HEK293 (cell line): Measurements from ENCODE around the gene SP2.

Experiments
- CTCF ChIA-PET: fragments of 350-600 bp; formaldehyde crosslinking; extraction: SDS; loops from one replicate; lab custom pipeline; 2021; ENCODE audit warnings: antibody characterized with exemption; lab: Yijun Ruan, JAX
- POLR2A ChIA-PET: fragments of 300-600 bp; formaldehyde crosslinking; extraction: SDS; loops from one replicate; lab custom pipeline; 2020; ENCODE audit warnings: antibody characterized with exemption, inconsistent platforms; lab: Yijun Ruan, JAX
- H3K27ac ChIP-seq: fragments of 200-500 bp; sonication (Bioruptor generic); 2 replicates; pipeline ENCODE4 v1.5.1; 2014; ENCODE audit warnings: low read depth, low read length, control low read depth, inconsistent platforms; ENCODE audit errors: extremely low read depth
- H3K36me3 ChIP-seq, 2 experiments: fragments of 200-500 bp in 1 of 2; sonication (Bioruptor generic) in 1 of 2; 1 replicate in 1 of 2; 2 replicates in 1 of 2; pipeline ENCODE4 v1.5.1; 2014 to 2017; ENCODE audit warnings: inconsistent platforms in 2 of 2, low read length in 2 of 2; ENCODE audit not compliant: control insufficient read depth in 2 of 2, insufficient read depth in 1 of 2
- H3K4me1 ChIP-seq: fragments of 200-500 bp; sonication (Bioruptor generic); 2 replicates; pipeline ENCODE4 v1.5.1; 2014; ENCODE audit warnings: mild to moderate bottlenecking, low read length, inconsistent platforms; ENCODE audit not compliant: control insufficient read depth, insufficient read depth
- H3K4me3 ChIP-seq: 2 replicates; pipeline ENCODE4 v1.5.1; 2011; ENCODE audit warnings: low read depth, mild to moderate bottlenecking, control low read depth, low read length, moderate library complexity
- H3K9me3 ChIP-seq: fragments of 200-500 bp; sonication (Bioruptor generic); 2 replicates; pipeline ENCODE4 v1.5.1; 2014; ENCODE audit warnings: low read depth, low read length, inconsistent platforms; ENCODE audit not compliant: control insufficient read depth, insufficient read depth
- FEZF1 ChIP-seq: fragments of 450-650 bp; formaldehyde crosslinking; IDR thresholded peaks from 2 replicates; pipeline ENCODE4 v1.5.1; 2016; ENCODE audit warnings: missing biosample characterization, missing genetic modification characterization
- GLIS2 ChIP-seq: fragments of 450-650 bp; formaldehyde crosslinking; IDR thresholded peaks from 2 replicates; pipeline ENCODE4 v1.5.1; 2016; ENCODE audit warnings: missing biosample characterization, missing genetic modification characterization
- MYNN ChIP-seq: fragments of 450-650 bp; formaldehyde crosslinking; IDR thresholded peaks from 2 replicates; pipeline ENCODE4 v1.5.1; 2016; ENCODE audit warnings: missing biosample characterization, missing genetic modification characterization, borderline replicate concordance
- OVOL3 ChIP-seq: fragments of 450-650 bp; formaldehyde crosslinking; IDR thresholded peaks from 2 replicates; pipeline ENCODE4 v1.5.1; 2016; ENCODE audit warnings: missing biosample characterization, missing genetic modification characterization
- SCRT2 ChIP-seq: fragments of 450-650 bp; formaldehyde crosslinking; IDR thresholded peaks from 2 replicates; pipeline ENCODE4 v1.5.1; 2016; ENCODE audit warnings: missing biosample characterization, missing genetic modification characterization
- WT1 ChIP-seq: fragments of 450-650 bp; formaldehyde crosslinking; IDR thresholded peaks from 2 replicates; pipeline ENCODE4 v1.5.1; 2016; ENCODE audit warnings: missing biosample characterization, missing genetic modification characterization
- ZBTB17 ChIP-seq: fragments of 450-650 bp; formaldehyde crosslinking; IDR thresholded peaks from 2 replicates; pipeline ENCODE4 v1.5.1; 2016; ENCODE audit warnings: missing biosample characterization, missing genetic modification characterization
- ZBTB7A ChIP-seq: fragments of 450-650 bp; formaldehyde crosslinking; IDR thresholded peaks from 2 replicates; pipeline ENCODE4 v1.5.1; 2016; ENCODE audit warnings: low read depth, missing biosample characterization, missing genetic modification characterization
- ZBTB8A ChIP-seq: fragments of 450-650 bp; formaldehyde crosslinking; IDR thresholded peaks from 2 replicates; pipeline ENCODE4 v1.5.1; 2016; ENCODE audit warnings: missing biosample characterization, missing genetic modification characterization
- ZNF140 ChIP-seq: fragments of 450-650 bp; formaldehyde crosslinking; IDR thresholded peaks from 2 replicates; pipeline ENCODE4 v1.5.1; 2016; ENCODE audit warnings: missing biosample characterization, missing genetic modification characterization
- ZNF24 ChIP-seq: fragments of 450-650 bp; formaldehyde crosslinking; IDR thresholded peaks from 2 replicates; pipeline ENCODE4 v1.5.1; 2016; ENCODE audit warnings: missing biosample characterization, missing genetic modification characterization
- ZNF248 ChIP-seq: fragments of 450-650 bp; formaldehyde crosslinking; IDR thresholded peaks from 2 replicates; pipeline ENCODE4 v1.5.1; 2017; ENCODE audit warnings: missing biosample characterization, missing genetic modification characterization
- ZNF274 ChIP-seq, 2 experiments: fragments of 200-500 bp in 1 of 2; fragments of 450-650 bp in 1 of 2; sonication (Bioruptor generic) in 1 of 2; formaldehyde crosslinking in 1 of 2; IDR thresholded peaks; 2 replicates each; pipeline versions ENCODE4 v1.5.1 to v1.6.1; 2014 to 2016; ENCODE audit warnings: borderline replicate concordance in 1 of 2, inconsistent platforms in 1 of 2, low read length in 1 of 2, missing biosample characterization in 1 of 2, missing genetic modification characterization in 1 of 2
- ZNF335 ChIP-seq: fragments of 450-650 bp; formaldehyde crosslinking; conservative IDR thresholded peaks from 2 replicates; pipeline ENCODE4 v1.5.1; 2016; ENCODE audit warnings: missing biosample characterization, missing genetic modification characterization
- ZNF341 ChIP-seq: fragments of 450-650 bp; formaldehyde crosslinking; IDR thresholded peaks from 2 replicates; pipeline ENCODE4; 2016; ENCODE audit warnings: low read depth, missing biosample characterization, missing genetic modification characterization
- ZNF350 ChIP-seq: fragments of 450-650 bp; formaldehyde crosslinking; IDR thresholded peaks from 2 replicates; pipeline ENCODE4 v1.5.0; 2017; ENCODE audit warnings: missing biosample characterization, mild to moderate bottlenecking, missing genetic modification characterization
- ZNF423 ChIP-seq: fragments of 450-650 bp; formaldehyde crosslinking; IDR thresholded peaks from 2 replicates; pipeline ENCODE4 v1.5.1; 2016; ENCODE audit warnings: missing biosample characterization, missing genetic modification characterization
- ZNF473 ChIP-seq: fragments of 450-650 bp; formaldehyde crosslinking; IDR thresholded peaks from 2 replicates; pipeline ENCODE4 v1.5.1; 2017; ENCODE audit warnings: missing biosample characterization, missing genetic modification characterization
- ZNF701 ChIP-seq: fragments of 450-650 bp; formaldehyde crosslinking; IDR thresholded peaks from 2 replicates; pipeline ENCODE4 v1.5.1; 2016; ENCODE audit warnings: missing biosample characterization, missing genetic modification characterization
- ZXDB ChIP-seq: fragments of 450-650 bp; formaldehyde crosslinking; IDR thresholded peaks from 2 replicates; pipeline ENCODE4 v1.5.1; 2016; ENCODE audit warnings: missing biosample characterization, missing genetic modification characterization
- TF ChIP-seq, protein P1 (sequence below): fragments of 450-650 bp; formaldehyde crosslinking; IDR thresholded peaks from 2 replicates; pipeline ENCODE4 v1.5.1; 2016; ENCODE audit warnings: missing biosample characterization, missing genetic modification characterization, borderline replicate concordance
- TF ChIP-seq, protein P2 (sequence below): fragments of 450-650 bp; formaldehyde crosslinking; IDR thresholded peaks from 2 replicates; pipeline ENCODE4 v1.5.1; 2016; ENCODE audit warnings: missing biosample characterization, missing genetic modification characterization
- TF ChIP-seq, protein P3 (sequence below): fragments of 450-650 bp; formaldehyde crosslinking; IDR thresholded peaks from 2 replicates; pipeline ENCODE4 v1.5.1; 2016; ENCODE audit warnings: missing biosample characterization, missing genetic modification characterization
- TF ChIP-seq, protein P4 (sequence below): fragments of 450-650 bp; IDR thresholded peaks from 2 replicates; pipeline ENCODE4 v1.5.1; 2018; ENCODE audit warnings: missing biosample characterization, mild to moderate bottlenecking, missing genetic modification characterization

The SP2 gene

DNA sequence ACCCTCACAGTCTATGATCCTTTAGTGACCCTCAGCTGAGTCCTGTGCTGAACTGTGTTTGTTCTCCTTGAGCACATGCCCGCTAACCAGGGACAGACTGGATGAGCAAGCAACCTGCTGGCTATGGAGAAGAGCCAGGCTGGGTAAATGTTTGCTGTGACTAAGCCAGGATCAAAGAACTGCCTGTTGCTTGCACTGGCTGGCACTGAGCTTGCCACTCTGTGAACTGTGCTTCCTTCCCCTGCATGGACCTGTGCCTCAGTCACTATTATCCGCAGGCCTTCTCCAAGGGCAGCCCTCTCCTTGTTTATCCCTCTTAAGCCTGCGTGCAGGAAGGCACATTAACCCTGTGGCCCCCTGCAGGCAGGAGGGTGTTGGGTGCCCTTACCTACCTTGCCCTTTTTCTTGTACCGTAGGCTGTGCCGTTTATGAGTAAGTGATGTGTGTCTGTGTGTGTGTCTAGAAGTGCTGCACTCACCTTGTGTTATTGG lies 52.7 kb downstream of the SP2 start:
- no peak overlapping the region for H3K4me3 ChIP-seq
- H3K27ac ChIP-seq, result no peak overlapping the region
- no peak for TF ChIP-seq ZNF140 (tag by site-specific recombination)
- TF ChIP-seq MYNN (tag by site-specific recombination), result no peak
- TF ChIP-seq ZNF335 (tag by site-specific recombination), result peak; percentile 81
- peak; percentile 75 for TF ChIP-seq SCRT2
- TF ChIP-seq ZNF24 (tag by site-specific recombination), result no peak
- TF ChIP-seq ZBTB8A (tag by site-specific recombination), result 0 out of 2 replicates have a peak, but pooled peaks have one; percentile 14
- no peak for TF ChIP-seq WT1 (tag by site-specific recombination)
- 0 out of 2 replicates have a peak, but pooled peaks have one; percentile 47 for TF ChIP-seq ZBTB7A (tag by site-specific recombination)
- no peak for TF ChIP-seq ZXDB (tag by site-specific recombination)
- no peak for TF ChIP-seq ZNF423 (tag by site-specific recombination)
- peaks cover 6 to 78% of the 10 kb centered on the region in 2 experiments; a peak in 2 of 3 replicates for H3K36me3 ChIP-seq
- H3K9me3 ChIP-seq, result no peaks in the 10 kb centered on the region
- ChIA-PET CTCF (interaction anchor here (0.6 to 22.4 kb wide), 21 partner anchors 8 to 1757 kb away, joined by 3 to 592 read pairs (median 7); partner anchors contain the start of genes CDK5RAP3, PNPO, PRR15L and SCRN2), POLR2A (interaction anchor here (0.5 to 4.0 kb wide), 5 partner anchors 18 to 688 kb away, joined by 3 to 24 read pairs (median 6); partner anchors contain the start of gene CDK5RAP3)
- H3K4me1 ChIP-seq, result no peaks in the 10 kb centered on the region

DNA sequence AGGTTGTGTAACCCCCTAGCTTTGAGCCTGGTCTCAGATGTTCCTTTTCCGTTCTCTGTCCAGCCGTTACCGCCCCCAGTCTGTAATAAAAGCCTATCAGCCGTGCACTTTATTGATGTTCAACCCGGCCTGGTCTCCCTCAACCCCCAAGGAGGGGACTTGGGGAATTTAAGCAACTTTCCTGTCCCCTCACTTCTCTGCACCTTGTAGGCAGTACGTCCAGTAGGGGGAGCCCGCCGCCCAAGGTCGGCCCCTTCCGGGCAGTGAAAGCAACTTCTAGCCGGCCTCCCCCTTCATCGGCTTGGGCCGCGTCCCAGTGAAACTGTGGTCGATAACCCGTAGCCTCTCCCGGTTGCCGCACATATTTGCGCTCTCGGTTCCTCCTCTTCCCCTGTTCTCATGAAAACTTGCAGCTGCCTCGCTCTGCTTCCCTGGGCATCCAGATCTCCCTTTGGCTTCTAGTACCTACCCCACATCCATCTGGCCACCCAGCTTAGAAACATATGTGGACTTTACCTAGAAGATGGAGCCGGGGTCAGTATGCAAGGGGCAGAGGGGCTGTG lies 53.2 kb downstream of the SP2 start:
- Histone ChIP-seq H3K4me3 (peak overlapping the region; percentile 2), H3K36me3 (peaks cover 6 to 76% of the 10 kb centered on the region in 2 experiments; a peak in 2 of 3 replicates), H3K27ac (no peak overlapping the region; the same call in 1 of the 2 replicates), H3K9me3 (no peaks in the 10 kb centered on the region), H3K4me1 (no peaks in the 10 kb centered on the region)
- POLR2A ChIA-PET, result interaction anchor here (0.5 to 4.0 kb wide), 5 partner anchors 8 to 687 kb away, joined by 3 to 24 read pairs (median 7); partner anchors contain the start of genes CDK5RAP3, PNPO and SP2
- CTCF ChIA-PET, result interaction anchor here (0.6 to 22.4 kb wide), 27 partner anchors 9 to 651 kb away, joined by 3 to 592 read pairs (median 6); partner anchors contain the start of genes CDK5RAP3, PNPO, PRR15L and SCRN2
- TF ChIP-seq, protein P1, sequence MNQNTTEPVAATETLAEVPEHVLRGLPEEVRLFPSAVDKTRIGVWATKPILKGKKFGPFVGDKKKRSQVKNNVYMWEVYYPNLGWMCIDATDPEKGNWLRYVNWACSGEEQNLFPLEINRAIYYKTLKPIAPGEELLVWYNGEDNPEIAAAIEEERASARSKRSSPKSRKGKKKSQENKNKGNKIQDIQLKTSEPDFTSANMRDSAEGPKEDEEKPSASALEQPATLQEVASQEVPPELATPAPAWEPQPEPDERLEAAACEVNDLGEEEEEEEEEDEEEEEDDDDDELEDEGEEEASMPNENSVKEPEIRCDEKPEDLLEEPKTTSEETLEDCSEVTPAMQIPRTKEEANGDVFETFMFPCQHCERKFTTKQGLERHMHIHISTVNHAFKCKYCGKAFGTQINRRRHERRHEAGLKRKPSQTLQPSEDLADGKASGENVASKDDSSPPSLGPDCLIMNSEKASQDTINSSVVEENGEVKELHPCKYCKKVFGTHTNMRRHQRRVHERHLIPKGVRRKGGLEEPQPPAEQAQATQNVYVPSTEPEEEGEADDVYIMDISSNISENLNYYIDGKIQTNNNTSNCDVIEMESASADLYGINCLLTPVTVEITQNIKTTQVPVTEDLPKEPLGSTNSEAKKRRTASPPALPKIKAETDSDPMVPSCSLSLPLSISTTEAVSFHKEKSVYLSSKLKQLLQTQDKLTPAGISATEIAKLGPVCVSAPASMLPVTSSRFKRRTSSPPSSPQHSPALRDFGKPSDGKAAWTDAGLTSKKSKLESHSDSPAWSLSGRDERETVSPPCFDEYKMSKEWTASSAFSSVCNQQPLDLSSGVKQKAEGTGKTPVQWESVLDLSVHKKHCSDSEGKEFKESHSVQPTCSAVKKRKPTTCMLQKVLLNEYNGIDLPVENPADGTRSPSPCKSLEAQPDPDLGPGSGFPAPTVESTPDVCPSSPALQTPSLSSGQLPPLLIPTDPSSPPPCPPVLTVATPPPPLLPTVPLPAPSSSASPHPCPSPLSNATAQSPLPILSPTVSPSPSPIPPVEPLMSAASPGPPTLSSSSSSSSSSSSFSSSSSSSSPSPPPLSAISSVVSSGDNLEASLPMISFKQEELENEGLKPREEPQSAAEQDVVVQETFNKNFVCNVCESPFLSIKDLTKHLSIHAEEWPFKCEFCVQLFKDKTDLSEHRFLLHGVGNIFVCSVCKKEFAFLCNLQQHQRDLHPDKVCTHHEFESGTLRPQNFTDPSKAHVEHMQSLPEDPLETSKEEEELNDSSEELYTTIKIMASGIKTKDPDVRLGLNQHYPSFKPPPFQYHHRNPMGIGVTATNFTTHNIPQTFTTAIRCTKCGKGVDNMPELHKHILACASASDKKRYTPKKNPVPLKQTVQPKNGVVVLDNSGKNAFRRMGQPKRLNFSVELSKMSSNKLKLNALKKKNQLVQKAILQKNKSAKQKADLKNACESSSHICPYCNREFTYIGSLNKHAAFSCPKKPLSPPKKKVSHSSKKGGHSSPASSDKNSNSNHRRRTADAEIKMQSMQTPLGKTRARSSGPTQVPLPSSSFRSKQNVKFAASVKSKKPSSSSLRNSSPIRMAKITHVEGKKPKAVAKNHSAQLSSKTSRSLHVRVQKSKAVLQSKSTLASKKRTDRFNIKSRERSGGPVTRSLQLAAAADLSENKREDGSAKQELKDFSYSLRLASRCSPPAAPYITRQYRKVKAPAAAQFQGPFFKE, result no peak
- no peak for TF ChIP-seq ZNF350 (tag by site-specific recombination)
- TF ChIP-seq, protein P2, sequence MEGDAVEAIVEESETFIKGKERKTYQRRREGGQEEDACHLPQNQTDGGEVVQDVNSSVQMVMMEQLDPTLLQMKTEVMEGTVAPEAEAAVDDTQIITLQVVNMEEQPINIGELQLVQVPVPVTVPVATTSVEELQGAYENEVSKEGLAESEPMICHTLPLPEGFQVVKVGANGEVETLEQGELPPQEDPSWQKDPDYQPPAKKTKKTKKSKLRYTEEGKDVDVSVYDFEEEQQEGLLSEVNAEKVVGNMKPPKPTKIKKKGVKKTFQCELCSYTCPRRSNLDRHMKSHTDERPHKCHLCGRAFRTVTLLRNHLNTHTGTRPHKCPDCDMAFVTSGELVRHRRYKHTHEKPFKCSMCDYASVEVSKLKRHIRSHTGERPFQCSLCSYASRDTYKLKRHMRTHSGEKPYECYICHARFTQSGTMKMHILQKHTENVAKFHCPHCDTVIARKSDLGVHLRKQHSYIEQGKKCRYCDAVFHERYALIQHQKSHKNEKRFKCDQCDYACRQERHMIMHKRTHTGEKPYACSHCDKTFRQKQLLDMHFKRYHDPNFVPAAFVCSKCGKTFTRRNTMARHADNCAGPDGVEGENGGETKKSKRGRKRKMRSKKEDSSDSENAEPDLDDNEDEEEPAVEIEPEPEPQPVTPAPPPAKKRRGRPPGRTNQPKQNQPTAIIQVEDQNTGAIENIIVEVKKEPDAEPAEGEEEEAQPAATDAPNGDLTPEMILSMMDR (tag by site-specific recombination), result peak; percentile 96
- no peak for TF ChIP-seq ZNF341 (tag by site-specific recombination)
- TF ChIP-seq FEZF1 (tag by site-specific recombination), result no peak
- TF ChIP-seq ZNF473 (tag by site-specific recombination), result no peak
- TF ChIP-seq ZNF248 (tag by site-specific recombination), result no peak
- TF ChIP-seq ZNF701 (tag by site-specific recombination), result no peak
- no peak for TF ChIP-seq ZNF274 (IDR thresholded peaks at IDR 0.05; ENCODE audit: low read length)
- no peak for TF ChIP-seq ZNF274 (tag by site-specific recombination; IDR thresholded peaks at IDR 0.05; ENCODE audit: borderline replicate concordance)
- no peak for TF ChIP-seq OVOL3 (tag by site-specific recombination)
- 0 out of 2 replicates have a peak, but pooled peaks have one; percentile 7 for TF ChIP-seq GLIS2
- TF ChIP-seq, protein P3, sequence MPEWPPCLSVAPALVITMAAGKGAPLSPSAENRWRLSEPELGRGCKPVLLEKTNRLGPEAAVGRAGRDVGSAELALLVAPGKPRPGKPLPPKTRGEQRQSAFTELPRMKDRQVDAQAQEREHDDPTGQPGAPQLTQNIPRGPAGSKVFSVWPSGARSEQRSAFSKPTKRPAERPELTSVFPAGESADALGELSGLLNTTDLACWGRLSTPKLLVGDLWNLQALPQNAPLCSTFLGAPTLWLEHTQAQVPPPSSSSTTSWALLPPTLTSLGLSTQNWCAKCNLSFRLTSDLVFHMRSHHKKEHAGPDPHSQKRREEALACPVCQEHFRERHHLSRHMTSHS (tag by site-specific recombination), result no peak
- TF ChIP-seq, protein P4, sequence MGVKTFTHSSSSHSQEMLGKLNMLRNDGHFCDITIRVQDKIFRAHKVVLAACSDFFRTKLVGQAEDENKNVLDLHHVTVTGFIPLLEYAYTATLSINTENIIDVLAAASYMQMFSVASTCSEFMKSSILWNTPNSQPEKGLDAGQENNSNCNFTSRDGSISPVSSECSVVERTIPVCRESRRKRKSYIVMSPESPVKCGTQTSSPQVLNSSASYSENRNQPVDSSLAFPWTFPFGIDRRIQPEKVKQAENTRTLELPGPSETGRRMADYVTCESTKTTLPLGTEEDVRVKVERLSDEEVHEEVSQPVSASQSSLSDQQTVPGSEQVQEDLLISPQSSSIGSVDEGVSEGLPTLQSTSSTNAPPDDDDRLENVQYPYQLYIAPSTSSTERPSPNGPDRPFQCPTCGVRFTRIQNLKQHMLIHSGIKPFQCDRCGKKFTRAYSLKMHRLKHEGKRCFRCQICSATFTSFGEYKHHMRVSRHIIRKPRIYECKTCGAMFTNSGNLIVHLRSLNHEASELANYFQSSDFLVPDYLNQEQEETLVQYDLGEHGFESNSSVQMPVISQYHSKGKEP (tag by site-specific recombination), result no peak
- TF ChIP-seq ZBTB8A (tag by site-specific recombination), result no peak
- TF ChIP-seq ZBTB17 (tag by site-specific recombination), result no peak; the same call in 1 of the 2 replicates
